Measurements from ENCODE around the gene PFDN6. TPM values are rescaled to one million over a fixed set of nuclear protein-coding genes. Genes with fewer than 3 reads are reported as not detected.

PFDN6 gene
- total and polyA plus RNA-seq, 10 of the 15 experiments (the other 5 are each of a cell fraction or from before 2014, with no cell fraction given) = 3.1 to 168 (median 82.6) TPM

GRCh38 chr6:33273129-33273923 is 16.1 kb upstream of the PFDN6 start:
- peak overlapping the region; percentile 97 for H3K27ac ChIP-seq (ENCODE audit: control insufficient read depth, insufficient read depth)
- TF ChIP-seq HDAC2 (IDR thresholded peaks at IDR 0.05) (no peak), NFXL1 (IDR thresholded peaks at IDR 0.05; ENCODE audit: borderline replicate concordance) (no peak), ESRRA (IDR thresholded peaks at IDR 0.05; ENCODE audit: low read length) (no peak), MLLT1 (IDR thresholded peaks at IDR 0.05) (no peak), CHD2 (IDR thresholded peaks at IDR 0.05; ENCODE audit: borderline replicate concordance, low read depth, low read length) (no peak), NFIC (IDR thresholded peaks at IDR 0.05; ENCODE audit: low read depth, low read length) (no peak), EP300 (IDR thresholded peaks at IDR 0.05; ENCODE audit: borderline replicate concordance in 1 of 2, control insufficient read depth in 1 of 2, low read depth in 2 of 2, low read length in 2 of 2) (no peak), GATAD2B (conservative IDR thresholded peaks at IDR 0.05; ENCODE audit: low read depth) (no peak)
- no peak for FAIRE-seq
- no peak for DNase-seq (ENCODE audit: low read depth, low spot score)
- peaks cover 22% of the 10 kb centered on the region for H3K4me1 ChIP-seq (ENCODE audit: control insufficient read depth, insufficient read depth, low read length)
- ChIA-PET SMC1A (ENCODE audit: uncharacterized antibody, unreplicated experiment) (no interaction called here), POLR2A (interaction anchor here (1.3 to 5.4 kb wide), 5 partner anchors 7 to 28 kb away, joined by 3 to 60 read pairs (median 7); partner anchors contain the start of genes PFDN6 and WDR46), RAD21 (ENCODE audit: unreplicated experiment) (interaction anchor here (1.6 to 2.1 kb wide), 4 partner anchors 16 to 298 kb away, joined by 3 to 9 read pairs (median 5); partner anchors contain the start of genes PFDN6 and WDR46), CTCF (interaction anchor here (2.1 kb wide), 1 partner anchor 65 kb away, joined by 5 read pairs; the partner anchor contains the start of gene RING1)
- peaks cover 70% of the 10 kb centered on the region for H3K79me2 ChIP-seq (ENCODE audit: control insufficient read depth, insufficient read depth, low read length)
- H3K27me3 ChIP-seq (replicated peaks in 1 of 2; ENCODE audit: control insufficient read depth in 2 of 2, insufficient read depth in 2 of 2, low read length in 1 of 2) = no peaks in the 10 kb centered on the region
- peak overlapping the region; percentile 83 for H3K4me2 ChIP-seq (ENCODE audit: control insufficient read depth, insufficient read depth)
- intact Hi-C loops (cut with micrococcal nuclease; ENCODE audit: unreplicated experiment) = no loop called here
- no peak for ATAC-seq
- H3K4me3 ChIP-seq = peak overlapping the region; percentile 87
- WGBS (ENCODE audit: insufficient coverage, insufficient replicate concordance, low lambda C conversion rate, missing lambda C conversion rate) = under 1% methylated on average over 11 of the region's 11 CpGs
- in situ Hi-C loops (cut with MboI) = no loop called here
- H3K9me3 ChIP-seq (replicated peaks; ENCODE audit: control insufficient read depth, insufficient read depth, low read length) = no peaks in the 10 kb centered on the region
- peak overlapping the region; percentile 88 for H3K9ac ChIP-seq (ENCODE audit: control insufficient read depth, insufficient read depth, low read length)
- no TSS peak for BruUV-seq (replicated peaks)
- H2AFZ ChIP-seq (ENCODE audit: control insufficient read depth, low read depth, low read length) = no peak overlapping the region
- H3K36me3 ChIP-seq (ENCODE audit: control insufficient read depth in 2 of 2, insufficient read depth in 2 of 2, low read length in 1 of 2) = peaks cover 13 to 19% of the 10 kb centered on the region in 2 experiments
- peaks cover 6% of the 10 kb centered on the region for H4K20me1 ChIP-seq (ENCODE audit: control insufficient read depth, insufficient read depth)
